HEK293T (cell line): ENCODE measurements around the gene ATP6V0C.
"Not testable (repeated sequence)": the region's sequence is repeated elsewhere in the genome, so short reads cannot be mapped to it uniquely, and the experiment has no call there.

Source experiments
- CTCF ChIA-PET: fragments of 350-600 bp; formaldehyde crosslinking; extraction: SDS; loops from one replicate; lab custom pipeline; 2021; ENCODE audit warnings: antibody characterized with exemption, inconsistent platforms; lab: Yijun Ruan, JAX
- POLR2A ChIA-PET: fragments of 350-600 bp; formaldehyde crosslinking; extraction: SDS; loops from one replicate; lab custom pipeline; 2020; ENCODE audit warnings: antibody characterized with exemption, inconsistent platforms; lab: Yijun Ruan, JAX
- DNase-seq: peaks from one replicate; pipeline ENCODE4 v3.0.0; 2012; ENCODE audit warnings: mixed read lengths; ENCODE audit errors: extremely low spot score
- ARNT ChIP-seq: fragments of 450-650 bp; IDR thresholded peaks from 2 replicates; pipeline ENCODE4 v1.6.1; 2017; ENCODE audit warnings: mild to moderate bottlenecking
- BHLHE40 ChIP-seq: fragments of 450-650 bp; IDR thresholded peaks from 2 replicates; pipeline ENCODE4 v1.6.1; 2016; ENCODE audit warnings: mild to moderate bottlenecking, moderate library complexity, borderline replicate concordance
- CTBP1 ChIP-seq: fragments of 450-650 bp; IDR thresholded peaks from 2 replicates; pipeline ENCODE4 v1.6.1; 2016; ENCODE audit warnings: borderline replicate concordance
- ELF4 ChIP-seq: fragments of 450-650 bp; IDR thresholded peaks from 2 replicates; pipeline ENCODE4 v1.6.1; 2017; ENCODE audit warnings: antibody characterized with exemption
- FOXK2 ChIP-seq: fragments of 450-650 bp; IDR thresholded peaks from 2 replicates; pipeline ENCODE4 v1.6.1; 2016; ENCODE audit warnings: mild to moderate bottlenecking
- FOXM1 ChIP-seq: fragments of 450-650 bp; IDR thresholded peaks from 2 replicates; pipeline ENCODE4 v1.6.1; 2017; ENCODE audit warnings: mild to moderate bottlenecking, borderline replicate concordance
- HDGF ChIP-seq: fragments of 450-650 bp; IDR thresholded peaks from 2 replicates; pipeline ENCODE4 v1.6.1; 2017; ENCODE audit warnings: antibody characterized with exemption, borderline replicate concordance
- LEF1 ChIP-seq: fragments of 450-650 bp; IDR thresholded peaks from 2 replicates; pipeline ENCODE4 v1.6.1; 2017; ENCODE audit warnings: mild to moderate bottlenecking, borderline replicate concordance
- NFRKB ChIP-seq: fragments of 450-650 bp; IDR thresholded peaks from 2 replicates; pipeline ENCODE4 v1.6.1; 2016; ENCODE audit warnings: mild to moderate bottlenecking, moderate library complexity
- SP1 ChIP-seq: fragments of 450-650 bp; IDR thresholded peaks from 2 replicates; pipeline ENCODE4 v1.6.1; 2017
- SUZ12 ChIP-seq: fragments of 450-650 bp; IDR thresholded peaks from 2 replicates; pipeline ENCODE4 v1.6.1; 2016; ENCODE audit warnings: mild to moderate bottlenecking
- TARDBP ChIP-seq: fragments of 450-650 bp; IDR thresholded peaks from 2 replicates; pipeline ENCODE4 v1.6.1; 2016
- ZNF384 ChIP-seq: fragments of 450-650 bp; IDR thresholded peaks from 2 replicates; pipeline ENCODE4 v1.6.1; 2016
- TF ChIP-seq, protein P1 (sequence below): fragments of 450-650 bp; IDR thresholded peaks from 2 replicates; pipeline ENCODE4 v1.6.1; 2016

Gene ATP6V0C

DNA sequence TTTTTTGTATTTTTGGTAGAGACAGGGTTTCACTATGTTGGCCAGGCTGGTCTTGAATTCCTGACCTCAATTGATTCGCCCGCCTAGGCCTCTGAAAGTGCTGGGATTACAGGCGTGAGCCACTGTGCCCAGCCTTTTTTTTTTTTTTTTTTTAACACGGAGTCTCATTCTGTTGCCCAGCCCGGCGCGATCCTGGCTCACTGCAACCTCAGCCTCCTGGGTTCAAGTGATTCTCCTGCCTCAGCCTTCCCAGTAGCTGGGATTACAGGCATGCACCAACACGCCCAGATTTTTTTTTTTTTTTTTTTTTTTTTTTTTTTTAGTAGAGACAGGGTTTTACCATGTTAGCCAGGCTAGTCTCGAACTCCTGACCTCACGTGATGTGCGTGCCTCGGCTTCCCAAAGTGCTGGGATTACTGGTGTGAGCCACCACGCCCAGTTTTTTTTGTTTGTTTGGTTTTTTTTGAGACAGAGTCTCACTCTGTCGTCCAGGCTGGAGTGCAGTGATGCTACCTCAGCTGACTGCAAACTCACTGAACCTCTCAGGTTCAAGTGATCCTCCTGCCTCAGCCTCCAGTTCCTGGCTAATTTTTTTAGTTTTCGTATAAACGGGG is 19.5 kb downstream of the ATP6V0C start:
- CTCF ChIA-PET, DNase-seq: not testable (repeated sequence)
- POLR2A ChIA-PET = interaction anchor here (0.8 to 1.3 kb wide), 4 partner anchors 13 to 73 kb away, joined by 3 to 6 read pairs (median 4); partner anchors contain the start of genes AMDHD2 and TEDC2
- TF ChIP-seq ZNF384 = peak; percentile 90

DNA sequence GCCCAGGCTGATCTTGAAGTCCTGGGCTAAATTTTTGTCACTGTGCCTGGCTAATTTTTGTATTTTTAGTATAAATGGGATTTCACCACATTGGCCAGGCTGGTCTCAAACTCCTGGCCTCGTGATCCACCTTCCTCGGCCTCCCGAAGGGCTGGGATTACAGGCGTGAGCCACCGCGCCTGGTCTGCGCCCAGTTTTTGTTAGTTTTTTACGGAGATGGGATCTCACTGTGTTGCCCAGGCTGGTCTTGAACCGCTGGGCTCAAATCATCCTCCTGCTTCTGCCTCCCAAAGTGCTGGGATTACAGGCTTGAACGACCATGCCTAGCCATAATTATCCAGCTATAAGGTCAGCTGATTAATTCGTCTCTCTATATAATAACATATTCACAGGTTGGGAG is 20.2 kb downstream of the ATP6V0C start:
- ChIA-PET POLR2A (no interaction called here), CTCF (no interaction called here)
- no peak for TF ChIP-seq NFRKB
- no peak for TF ChIP-seq SP1
- TF ChIP-seq LEF1 = no peak
- no peak for TF ChIP-seq BHLHE40
- no peak for TF ChIP-seq TARDBP
- no peak for TF ChIP-seq ZNF384
- TF ChIP-seq FOXK2 = no peak
- no peak for TF ChIP-seq CTBP1
- no peak for TF ChIP-seq FOXM1
- no peak for TF ChIP-seq ELF4
- no peak for TF ChIP-seq HDGF
- no peak for TF ChIP-seq ARNT
- DNase-seq = no peak

DNA sequence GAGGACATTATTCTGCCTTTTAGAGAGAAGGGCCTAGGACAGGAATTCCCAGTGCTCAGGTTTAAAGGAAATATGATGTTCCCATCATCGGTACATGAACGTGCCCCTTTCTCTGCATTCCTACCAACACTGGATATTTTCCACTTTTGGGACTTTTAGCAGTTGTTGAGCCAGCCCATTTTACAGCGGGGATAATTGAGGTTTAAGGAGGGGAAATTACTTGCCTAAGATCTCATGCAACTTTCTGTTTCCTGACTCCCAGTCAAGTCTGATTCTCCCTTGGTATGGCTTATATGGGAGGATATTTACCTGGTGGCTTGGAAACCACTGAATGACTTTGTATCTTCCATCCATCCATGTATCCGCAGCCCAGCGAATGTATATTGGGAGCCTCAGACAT is 20.6 kb downstream of the ATP6V0C start:
- POLR2A ChIA-PET, CTCF ChIA-PET, DNase-seq: not testable (repeated sequence)

DNA sequence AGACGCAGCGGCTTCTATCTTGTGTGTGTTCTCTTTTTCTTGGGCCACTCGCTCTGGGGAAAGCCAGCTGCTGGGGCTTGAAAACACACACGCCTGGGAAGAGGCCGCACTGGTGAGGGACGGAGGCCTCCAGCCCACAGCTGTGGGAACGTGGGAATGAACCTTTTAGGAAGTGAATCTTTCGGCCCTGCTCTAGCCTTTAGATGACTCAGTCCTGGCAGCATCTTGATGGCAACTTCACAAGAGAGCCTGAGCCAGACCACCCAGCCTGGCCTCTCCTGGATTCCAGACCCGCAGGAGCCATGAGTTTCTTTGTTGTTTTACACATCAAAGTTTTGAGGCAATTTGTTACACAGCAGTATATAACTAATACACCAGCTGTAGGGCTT is 21.9 kb downstream of the ATP6V0C start:
- DNase-seq = no peak
- ChIA-PET CTCF (no interaction called here), POLR2A (interaction anchor here (1.0 to 1.3 kb wide), 2 partner anchors 20 to 380 kb away, joined by 3 read pairs; partner anchors contain the start of gene TRAF7)
- TF ChIP-seq BHLHE40 = no peak
- no peak for TF ChIP-seq FOXM1
- no peak for TF ChIP-seq CTBP1
- no peak for TF ChIP-seq ZNF384
- TF ChIP-seq FOXK2 = no peak

DNA sequence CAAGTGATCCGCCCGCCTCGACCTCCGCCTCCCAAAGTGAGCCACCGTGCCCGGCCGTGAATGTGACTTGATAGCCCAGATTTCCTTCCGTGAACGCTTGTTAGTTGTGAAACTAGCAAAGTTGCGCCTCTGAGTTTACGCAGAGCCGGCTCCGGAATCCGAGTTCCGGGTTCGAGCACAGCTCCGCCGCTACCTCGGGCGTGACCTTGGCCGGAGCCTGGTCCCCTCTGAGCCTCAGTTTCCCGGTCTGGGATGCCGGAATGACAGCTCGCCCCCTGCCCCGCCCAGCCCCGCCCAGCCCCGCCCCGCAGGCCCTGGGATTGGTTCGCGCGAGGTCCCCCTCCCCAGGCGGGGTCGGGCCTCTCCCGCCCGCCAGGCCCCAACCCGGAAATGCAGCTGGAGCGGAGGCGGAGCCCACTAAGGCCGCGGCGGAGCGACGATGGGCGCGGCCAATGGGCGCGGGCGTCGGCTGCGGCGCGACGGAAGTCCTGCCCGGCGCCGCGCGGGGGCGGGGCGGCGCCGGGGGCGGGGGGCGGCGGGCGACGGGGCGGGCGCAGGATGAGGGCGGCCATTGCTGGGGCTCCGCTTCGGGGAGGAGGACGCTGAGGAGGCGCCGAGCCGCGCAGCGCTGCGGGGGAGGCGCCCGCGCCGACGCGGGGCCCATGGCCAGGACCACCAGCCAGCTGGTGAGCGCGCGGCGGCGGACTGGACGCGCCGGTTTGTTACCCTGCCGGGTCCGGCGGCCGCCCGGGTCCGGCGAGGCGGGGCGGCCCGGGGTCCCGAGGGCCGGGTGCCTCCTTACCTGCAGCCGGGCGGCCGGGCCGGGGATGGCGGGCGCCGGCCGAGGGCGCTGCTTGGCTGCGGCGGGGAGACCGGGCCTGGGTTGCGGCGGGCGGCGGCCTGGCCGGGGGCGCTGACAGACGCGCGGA is 24.0 kb downstream of the ATP6V0C start, which contains the start of gene PDPK1:
PDPK1 (plus strand) TSS at position 571 of the 929 bp plus-strand sequence; CDS start at position 663, 92 bp downstream.
- DNase-seq = peak; percentile 92
- ChIA-PET CTCF (no interaction called here), POLR2A (interaction anchor here (0.7 to 1.6 kb wide), 4 partner anchors 23 to 382 kb away, joined by 3 read pairs; partner anchors contain the start of gene TRAF7)
- TF ChIP-seq ELF4 = no peak
- TF ChIP-seq, protein P1, sequence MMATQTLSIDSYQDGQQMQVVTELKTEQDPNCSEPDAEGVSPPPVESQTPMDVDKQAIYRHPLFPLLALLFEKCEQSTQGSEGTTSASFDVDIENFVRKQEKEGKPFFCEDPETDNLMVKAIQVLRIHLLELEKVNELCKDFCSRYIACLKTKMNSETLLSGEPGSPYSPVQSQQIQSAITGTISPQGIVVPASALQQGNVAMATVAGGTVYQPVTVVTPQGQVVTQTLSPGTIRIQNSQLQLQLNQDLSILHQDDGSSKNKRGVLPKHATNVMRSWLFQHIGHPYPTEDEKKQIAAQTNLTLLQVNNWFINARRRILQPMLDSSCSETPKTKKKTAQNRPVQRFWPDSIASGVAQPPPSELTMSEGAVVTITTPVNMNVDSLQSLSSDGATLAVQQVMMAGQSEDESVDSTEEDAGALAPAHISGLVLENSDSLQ = peak; percentile 90
- no peak for TF ChIP-seq ARNT
- TF ChIP-seq ZNF384 = no peak
- TF ChIP-seq SUZ12 = no peak

DNA sequence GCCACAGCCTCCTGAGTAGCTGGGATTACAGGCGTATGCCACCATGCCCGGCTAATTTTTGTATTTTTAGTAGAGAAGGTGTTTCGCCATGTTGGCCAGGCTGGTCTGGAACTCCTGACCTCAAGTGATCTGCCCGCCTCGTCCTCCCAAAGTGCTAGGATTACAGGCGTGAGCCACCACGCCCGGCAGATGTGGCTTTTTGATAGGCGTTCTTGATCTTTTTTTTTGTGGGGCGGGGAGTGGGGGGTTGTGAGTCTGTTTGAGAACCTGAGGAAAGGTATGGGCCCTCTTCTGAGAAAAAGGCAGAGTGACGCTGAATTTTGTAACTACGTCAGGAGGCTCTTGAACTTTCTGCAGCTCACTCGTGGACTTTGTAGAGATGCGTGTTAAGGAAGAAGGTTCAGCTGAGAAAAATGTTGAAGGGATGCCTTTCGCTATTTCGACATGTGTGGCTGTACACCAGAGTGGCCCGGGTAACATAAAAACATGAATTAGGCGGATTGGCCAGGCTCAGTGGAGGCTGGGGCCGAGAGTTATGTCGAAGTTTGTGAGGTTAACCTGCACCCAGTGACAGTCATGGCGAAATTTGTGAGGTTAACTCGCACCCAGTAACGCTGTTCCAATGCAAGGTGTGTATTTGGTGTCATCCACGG is 25.6 kb downstream of the ATP6V0C start:
- POLR2A ChIA-PET, CTCF ChIA-PET, DNase-seq: not testable (repeated sequence)

DNA sequence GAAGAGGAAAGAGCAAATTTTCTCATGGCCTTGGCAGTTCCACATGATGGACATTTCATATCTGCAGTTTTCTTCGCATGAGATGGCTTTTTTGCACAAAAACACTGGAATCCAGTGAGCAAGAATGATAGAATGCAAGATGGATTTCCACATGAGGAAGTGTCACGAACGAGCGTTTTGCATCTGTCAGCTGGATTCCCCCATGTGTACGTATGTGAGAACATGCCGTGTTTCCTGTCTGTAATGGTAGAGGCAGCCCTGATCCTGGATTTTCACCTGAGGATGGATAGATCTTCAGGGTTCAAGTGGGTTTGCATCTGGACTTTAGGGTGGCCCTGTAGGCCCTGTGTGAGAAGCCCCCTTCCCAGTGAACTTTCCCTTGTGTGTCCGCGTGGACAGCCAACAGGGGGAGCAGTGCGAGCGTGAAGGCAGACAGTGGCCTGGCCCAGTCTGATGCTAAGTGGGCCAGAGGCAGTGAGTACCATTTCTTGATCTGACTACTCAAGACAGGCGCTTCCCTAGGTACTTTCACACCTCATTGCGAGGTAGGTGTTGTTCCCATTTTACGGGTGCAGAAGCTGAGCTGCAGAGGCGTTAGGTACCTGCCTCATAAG is 26.2 kb downstream of the ATP6V0C start:
- POLR2A ChIA-PET, CTCF ChIA-PET, DNase-seq: not testable (repeated sequence)

DNA sequence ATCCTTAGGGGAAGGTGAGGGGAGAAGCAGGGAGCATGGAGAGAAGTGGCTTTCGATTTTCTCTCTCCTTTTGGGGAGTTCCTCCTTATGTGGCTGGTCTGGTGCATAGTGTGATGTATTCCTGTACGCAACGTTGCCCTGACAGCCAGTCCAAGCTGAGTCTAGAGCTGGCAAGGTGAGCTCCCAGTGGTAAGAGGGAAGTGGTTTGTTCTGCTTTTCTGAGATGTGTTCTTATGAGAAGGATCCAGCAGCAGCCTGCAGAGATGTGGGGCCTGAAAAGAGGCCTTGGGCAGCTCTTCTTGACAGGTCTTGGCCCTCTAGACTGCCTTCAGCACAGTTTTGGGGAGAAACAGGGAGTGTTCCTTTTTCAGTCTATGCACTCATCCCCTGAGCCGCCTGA is 27.2 kb downstream of the ATP6V0C start:
- POLR2A ChIA-PET, DNase-seq, CTCF ChIA-PET: not testable (repeated sequence)

DNA sequence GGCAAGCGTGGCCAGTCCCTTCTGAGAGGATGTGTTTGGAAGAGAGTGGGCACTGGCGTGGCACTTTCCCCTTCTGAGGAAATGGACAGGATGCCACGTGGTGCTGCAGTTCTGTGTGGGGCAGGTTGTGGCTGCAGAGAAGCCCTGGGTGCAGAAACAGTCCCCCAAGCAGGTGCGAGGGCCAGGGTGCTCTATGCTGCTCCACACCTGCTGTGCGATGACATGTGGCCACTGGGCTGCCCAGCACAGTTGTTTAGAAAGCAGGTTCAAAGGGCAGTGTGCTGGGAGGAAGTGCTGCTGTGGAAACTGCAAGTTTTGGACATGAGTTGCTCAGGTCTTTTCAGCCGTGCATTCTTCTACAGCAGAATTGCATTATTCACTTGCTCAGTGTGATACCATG is 27.7 kb downstream of the ATP6V0C start:
- POLR2A ChIA-PET, CTCF ChIA-PET, DNase-seq: not testable (repeated sequence)

DNA sequence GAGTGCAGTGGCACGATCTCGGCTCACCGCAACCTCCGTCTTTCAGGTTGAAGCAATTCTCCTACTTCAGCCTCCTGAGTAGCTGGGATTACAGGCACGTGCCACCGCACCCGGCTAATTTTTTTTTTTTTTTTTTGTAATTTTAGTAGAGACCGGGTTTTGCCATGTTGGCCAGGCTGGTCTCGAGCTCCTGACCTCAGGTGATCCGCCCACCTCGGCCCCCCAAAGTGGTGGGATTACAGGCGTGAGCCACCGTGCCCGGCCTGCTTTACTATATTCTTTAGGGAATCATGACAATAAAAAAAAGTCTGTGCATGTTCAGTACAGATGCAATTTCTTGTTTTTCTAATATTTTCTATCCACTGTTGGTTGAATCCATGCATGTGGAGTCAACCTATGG is 30.0 kb downstream of the ATP6V0C start:
- DNase-seq, CTCF ChIA-PET, POLR2A ChIA-PET: not testable (repeated sequence)

DNA sequence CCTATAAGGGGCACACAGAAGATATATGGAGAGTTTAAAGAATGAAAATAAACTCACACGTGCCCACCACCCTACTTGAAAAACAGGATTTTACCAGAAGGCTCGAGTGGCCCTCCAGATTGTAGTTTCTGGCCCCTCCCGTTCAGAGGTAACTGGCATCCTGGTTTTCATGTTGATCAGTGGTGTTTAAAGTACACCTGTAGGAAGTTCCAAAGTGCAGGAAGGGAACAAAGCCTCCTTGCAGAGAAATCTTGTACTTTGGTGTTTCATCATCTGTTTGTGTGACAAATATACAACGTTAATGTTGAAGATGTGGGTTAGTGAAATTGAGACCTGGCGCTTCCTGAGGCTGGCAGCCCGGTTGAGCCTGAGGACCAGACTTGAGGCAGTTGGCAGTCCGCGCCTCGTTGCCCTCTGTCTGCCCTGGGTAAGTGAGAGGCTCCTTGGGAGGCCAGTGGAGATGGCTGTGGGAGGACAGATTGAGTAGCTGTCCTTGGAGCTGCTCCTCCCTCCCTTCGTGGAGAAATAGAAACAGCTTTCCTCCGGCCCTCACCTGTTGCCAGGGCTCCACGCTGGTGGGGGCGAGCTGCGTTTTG is 36.6 kb downstream of the ATP6V0C start:
- DNase-seq, CTCF ChIA-PET, POLR2A ChIA-PET: not testable (repeated sequence)
